IPS-NIHi11 (cell line): ENCODE measurements around the gene TAF11L9.
"Not testable (repeated sequence)": the region's sequence is repeated elsewhere in the genome, so short reads cannot be mapped to it uniquely, and the experiment has no call there.

Source experiments
- DNase-seq: peaks from one replicate; pipeline ENCODE4 v3.0.0; 2012; ENCODE audit warnings: mixed read lengths, low spot score

TAF11L9 gene

DNA sequence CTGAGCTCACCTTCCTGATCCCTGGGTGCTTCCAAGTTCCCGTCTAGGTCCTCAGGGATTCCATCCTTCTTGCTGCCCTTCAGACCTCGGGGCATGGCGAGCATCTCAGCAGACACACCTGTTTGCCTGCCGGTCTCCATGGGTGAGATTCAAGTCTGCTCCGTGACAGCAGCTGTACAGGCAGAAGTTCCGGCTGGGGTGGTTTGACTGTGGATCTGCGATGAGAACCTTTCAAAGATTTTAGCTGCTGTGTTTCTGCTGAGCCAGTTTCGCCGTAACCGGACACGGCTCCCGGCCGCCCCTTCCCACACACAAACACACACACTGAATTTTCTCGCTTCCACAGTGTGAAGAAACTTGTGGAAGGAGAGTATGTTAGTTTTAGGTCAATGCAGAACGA lies at the start of gene TAF11L9:
Gene TAF11L9, minus strand, starts transcription at position 140 of the 400 bp plus-strand sequence.
- not testable (repeated sequence) for DNase-seq

DNA sequence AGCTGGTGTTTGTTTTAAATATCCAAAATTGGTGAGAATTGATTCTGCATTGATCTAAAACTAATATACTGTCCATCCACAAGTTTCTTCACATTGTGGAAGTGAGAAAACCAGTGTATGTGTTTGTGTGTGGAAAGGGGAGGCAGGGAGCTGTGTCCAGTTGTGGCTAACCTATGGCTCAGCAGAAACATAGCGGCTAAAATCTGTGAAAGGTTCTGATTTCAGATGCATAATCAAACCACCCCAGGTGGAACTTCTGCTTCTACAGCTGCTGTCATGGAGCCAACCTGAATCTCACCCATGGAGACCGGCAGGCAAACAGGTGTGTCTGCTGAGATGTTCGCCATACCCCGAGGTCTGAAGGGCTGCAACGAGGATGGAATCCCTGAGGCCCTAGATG lies 40.0 kb upstream of the TAF11L9 start, which contains the start of gene TAF11L14:
Gene TAF11L14, plus strand, starts transcription at position 301 of the 400 bp plus-strand sequence.
- no peak for DNase-seq

DNA sequence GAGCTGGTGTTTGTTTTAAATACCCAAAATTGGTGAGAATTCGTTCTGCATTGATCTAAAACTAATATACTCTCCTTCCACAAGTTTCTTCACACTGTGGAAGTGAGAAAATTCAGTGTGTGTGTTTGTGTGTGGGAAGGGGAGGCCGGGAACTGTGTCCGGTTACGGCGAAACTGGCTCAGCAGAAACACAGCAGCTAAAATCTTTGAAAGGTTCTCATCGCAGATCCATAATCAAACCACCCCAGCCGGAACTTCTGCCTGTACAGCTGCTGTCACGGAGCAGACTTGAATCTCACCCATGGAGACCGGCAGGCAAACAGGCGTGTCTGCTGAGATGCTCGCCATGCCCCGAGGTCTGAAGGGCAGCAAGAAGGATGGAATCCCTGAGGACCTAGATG lies 37.6 kb upstream of the TAF11L9 start, which contains the start of gene TAF11L13:
Gene TAF11L13, plus strand, starts transcription at position 301 of the 400 bp plus-strand sequence.
- not testable (repeated sequence) for DNase-seq

DNA sequence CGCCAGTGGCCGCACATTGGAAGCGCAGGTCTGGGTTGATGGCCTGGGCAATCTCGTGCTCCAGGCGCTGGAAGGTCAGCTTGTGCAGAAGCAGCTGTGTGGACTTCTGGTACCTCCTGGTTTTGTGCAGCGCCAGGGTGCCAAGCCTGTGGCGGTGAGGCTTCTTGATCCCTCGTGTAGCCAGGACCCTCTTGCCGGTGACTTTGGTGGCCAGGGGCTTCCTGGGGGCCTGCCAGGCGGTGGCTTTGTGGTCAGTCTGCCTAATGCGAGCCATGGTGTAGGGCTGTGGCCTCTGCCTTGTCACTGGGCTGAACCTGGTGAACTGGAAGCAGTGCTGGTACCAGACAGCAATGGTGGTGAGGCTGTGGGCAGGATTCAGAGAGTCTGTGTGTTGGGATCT lies 31.5 kb upstream of the TAF11L9 start:
- no peak for DNase-seq

DNA sequence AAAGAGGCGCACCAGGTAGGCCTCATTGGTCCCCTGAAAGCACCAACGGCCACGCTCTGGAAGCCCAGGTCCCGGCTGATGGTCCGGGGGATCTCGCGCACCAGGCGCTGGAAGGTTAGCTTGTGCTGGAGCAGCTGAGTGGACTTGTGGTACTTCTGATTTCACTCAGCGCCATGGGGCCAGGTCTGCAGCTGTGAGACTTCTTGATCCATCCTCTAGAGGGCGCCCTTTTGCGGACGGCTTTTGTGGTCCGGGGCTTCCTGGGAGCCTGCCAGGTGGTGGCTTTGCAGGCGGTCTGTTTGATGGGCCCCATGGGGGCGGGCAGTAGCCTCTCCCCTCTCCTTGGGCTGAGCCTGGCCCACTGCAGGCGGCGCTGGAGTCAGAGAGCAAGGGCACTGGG lies 26.4 kb upstream of the TAF11L9 start:
- DNase-seq = peak; percentile 74

DNA sequence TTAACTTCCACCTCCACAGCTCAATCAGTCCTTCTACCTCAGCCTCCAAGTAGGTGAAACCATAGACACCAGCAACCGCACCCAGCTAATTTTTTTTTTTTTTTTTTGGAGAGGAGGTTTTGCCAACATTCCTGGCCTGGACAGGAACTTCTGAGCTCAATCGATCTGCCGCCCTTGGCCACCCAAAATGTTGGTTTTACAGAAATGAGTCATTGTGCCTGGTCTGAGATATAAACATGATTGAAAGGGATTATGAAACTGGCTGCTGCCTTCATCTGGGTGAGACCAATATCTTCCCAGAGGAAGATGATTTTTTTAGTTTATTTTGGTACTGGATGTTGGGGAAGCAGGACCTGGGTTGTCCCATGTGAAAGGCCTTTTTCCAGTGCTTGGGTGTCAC lies 25.2 kb upstream of the TAF11L9 start:
- DNase-seq = no peak

DNA sequence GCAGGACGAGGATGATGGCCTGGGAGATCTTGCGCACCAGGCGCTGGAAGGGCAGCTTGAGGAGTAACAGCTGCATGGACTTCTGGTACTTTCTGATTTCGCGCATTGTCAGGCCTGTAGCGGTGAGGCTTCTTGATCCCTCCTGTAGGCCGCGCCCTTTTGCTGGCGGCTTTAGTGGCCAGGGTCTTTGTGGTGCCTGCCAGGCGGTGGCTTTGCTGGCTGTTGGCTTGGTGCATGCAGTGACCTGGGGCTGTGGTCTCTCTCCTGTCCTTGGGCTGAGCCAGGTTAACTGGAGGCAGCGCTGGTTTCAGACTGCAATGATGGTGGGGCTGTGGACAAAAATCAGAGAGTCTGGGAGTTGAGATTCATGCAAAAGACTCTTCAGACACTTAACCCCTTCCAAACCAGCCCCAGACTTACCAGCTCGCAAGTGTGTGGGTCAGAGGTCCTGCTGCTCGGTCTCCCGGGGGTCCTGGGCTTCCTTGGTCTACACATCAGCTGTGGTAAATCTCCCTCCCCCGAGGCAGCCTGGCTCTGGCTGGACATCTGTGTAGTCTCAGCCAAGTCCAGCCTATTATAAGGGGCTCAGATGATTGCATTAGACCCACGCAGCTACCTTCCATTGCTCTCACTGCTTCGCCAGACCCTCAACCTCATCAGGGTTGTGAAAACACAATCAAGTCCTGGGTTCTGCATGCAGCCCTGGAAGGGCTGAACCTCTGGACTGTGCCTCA lies 20.8 kb upstream of the TAF11L9 start:
- DNase-seq = no peak

DNA sequence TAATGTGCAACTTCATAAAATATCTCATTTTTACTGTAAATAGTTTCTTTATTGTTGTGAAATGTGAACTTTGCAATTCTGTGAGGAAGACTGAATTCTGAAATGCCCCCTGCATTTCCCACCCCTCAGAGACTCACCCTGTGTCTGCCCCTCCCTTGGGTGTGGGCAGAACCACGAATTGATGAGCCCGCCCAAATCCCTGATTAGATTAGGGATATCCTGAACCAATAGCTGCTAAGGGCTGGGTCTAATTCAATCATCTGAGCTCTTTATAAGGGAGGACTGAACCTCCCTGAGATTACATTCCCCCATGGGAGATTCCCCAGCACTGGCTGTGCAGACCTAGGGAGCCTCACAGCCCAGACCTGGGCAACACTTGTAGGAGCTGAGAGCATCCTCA lies 15.9 kb upstream of the TAF11L9 start, which contains the start of gene TAF11L12:
Gene TAF11L12, plus strand, starts transcription at position 301 of the 400 bp plus-strand sequence.
- DNase-seq = not testable (repeated sequence)

DNA sequence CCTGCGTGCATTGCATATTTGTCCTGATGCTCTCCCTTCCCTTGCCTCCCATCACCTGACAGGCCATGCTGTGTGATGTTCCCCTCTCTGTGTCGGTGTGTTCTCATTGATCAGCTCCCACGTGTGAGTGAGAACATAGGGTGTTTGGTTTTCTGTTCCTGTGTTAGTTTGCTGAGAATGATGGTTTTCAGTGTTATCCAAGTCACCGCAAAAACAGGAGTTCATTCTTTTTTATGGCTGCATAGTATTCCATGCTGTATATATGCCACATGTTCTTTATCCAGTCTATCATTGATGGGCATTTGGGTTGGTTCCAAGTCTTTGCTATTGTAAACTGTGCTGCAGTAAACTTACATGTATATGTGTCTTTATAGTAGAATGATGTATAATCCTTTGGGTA lies 13.3 kb upstream of the TAF11L9 start:
- not testable (repeated sequence) for DNase-seq

DNA sequence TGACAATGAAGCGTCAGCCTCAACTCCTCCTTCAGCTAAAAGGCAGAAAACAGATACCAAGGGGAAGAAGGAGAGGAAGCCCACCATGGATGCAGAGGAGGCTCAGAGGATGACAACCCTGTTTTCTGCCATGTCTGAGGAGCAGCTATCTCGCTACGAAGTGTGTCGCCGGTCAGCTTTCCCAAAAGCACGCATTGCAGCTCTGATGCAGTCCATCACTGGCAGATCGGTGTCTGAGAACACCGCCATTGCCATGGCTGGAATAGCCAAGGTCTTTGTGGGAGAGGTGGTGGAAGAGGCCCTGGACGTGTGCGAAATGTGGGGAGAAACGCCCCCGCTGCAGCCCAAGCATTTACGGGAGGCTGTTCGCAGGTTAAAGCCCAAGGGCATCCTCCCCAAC lies 10.8 kb upstream of the TAF11L9 start:
- no peak for DNase-seq

DNA sequence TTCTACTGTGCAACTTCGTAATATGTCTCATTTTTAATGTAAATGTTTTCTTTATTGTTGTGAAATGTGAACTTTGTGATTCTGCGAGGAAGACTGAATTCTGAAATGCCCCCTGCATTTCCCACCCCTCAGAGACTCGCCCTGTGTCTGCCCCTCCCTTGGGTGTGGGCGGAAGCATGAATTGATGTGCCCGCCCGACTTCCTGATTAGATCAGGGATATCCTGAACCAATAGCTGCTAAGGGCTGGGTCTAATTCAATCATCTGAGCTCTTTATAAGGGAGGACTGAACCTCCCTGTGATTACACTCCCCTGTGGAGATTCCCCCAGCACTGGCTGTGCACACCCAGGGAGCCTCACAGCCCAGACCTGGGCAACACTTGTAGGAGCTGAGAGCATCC lies 9.7 kb upstream of the TAF11L9 start, which contains the start of gene TAF11L11:
Gene TAF11L11, plus strand, starts transcription at position 304 of the 400 bp plus-strand sequence.
- not testable (repeated sequence) for DNase-seq

DNA sequence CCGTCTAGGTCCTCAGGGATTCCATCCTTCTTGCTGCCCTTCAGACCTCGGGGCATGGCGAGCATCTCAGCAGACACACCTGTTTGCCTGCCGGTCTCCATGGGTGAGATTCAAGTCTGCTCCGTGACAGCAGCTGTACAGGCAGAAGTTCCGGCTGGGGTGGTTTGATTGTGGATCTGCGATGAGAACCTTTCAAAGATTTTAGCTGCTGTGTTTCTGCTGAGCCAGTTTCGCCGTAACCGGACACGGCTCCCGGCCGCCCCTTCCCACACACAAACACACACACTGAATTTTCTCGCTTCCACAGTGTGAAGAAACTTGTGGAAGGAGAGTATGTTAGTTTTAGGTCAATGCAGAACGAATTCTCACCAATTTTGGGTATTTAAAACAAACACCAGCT lies 3.5 kb upstream of the TAF11L9 start, which contains the start of gene TAF11L10:
Gene TAF11L10, minus strand, starts transcription at position 101 of the 400 bp plus-strand sequence.
- not testable (repeated sequence) for DNase-seq

DNA sequence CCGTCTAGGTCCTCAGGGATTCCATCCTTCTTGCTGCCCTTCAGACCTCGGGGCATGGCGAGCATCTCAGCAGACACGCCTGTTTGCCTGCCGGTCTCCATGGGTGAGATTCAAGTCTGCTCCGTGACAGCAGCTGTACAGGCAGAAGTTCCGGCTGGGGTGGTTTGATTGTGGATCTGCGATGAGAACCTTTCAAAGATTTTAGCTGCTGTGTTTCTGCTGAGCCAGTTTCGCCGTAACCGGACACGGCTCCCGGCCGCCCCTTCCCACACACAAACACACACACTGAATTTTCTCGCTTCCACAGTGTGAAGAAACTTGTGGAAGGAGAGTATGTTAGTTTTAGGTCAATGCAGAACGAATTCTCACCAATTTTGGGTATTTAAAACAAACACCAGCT lies 3.3 kb downstream of the TAF11L9 start, which contains the start of gene TAF11L8:
Gene TAF11L8, minus strand, starts transcription at position 101 of the 400 bp plus-strand sequence.
- not testable (repeated sequence) for DNase-seq

DNA sequence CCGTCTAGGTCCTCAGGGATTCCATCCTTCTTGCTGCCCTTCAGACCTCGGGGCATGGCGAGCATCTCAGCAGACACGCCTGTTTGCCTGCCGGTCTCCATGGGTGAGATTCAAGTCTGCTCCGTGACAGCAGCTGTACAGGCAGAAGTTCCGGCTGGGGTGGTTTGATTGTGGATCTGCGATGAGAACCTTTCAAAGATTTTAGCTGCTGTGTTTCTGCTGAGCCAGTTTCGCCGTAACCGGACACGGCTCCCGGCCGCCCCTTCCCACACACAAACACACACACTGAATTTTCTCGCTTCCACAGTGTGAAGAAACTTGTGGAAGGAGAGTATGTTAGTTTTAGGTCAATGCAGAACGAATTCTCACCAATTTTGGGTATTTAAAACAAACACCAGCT lies 8.5 kb downstream of the TAF11L9 start, which contains the start of gene TAF11L7:
Gene TAF11L7, minus strand, starts transcription at position 101 of the 400 bp plus-strand sequence.
- DNase-seq = not testable (repeated sequence)
